CD4-positive, alpha-beta T cell (primary cell): ENCODE measurements around the gene APLP2. TPM values are rescaled to one million over a fixed set of nuclear protein-coding genes. Genes with fewer than 3 reads are reported as not detected.
A peak's percentile ranks its signal among the peaks of the same experiment; 100 is the strongest.

Experiments used
- ATAC-seq: fragments of 200-7000 bp; cut with Tn5 transposase; one replicate; pipeline ENCODE4 v1.10.0; 2022; ENCODE audit warnings: mild to moderate bottlenecking; ENCODE audit not compliant: poor library complexity
- CTCF ChIA-PET: fragments of 350-600 bp; sonication (Branson Sonifier 250); formaldehyde crosslinking; loops from one replicate; lab custom pipeline; 2021; ENCODE audit warnings: antibody characterized with exemption, inconsistent platforms; lab: Charles Lee
- POLR2A ChIA-PET: fragments of 350-600 bp; sonication (Branson Sonifier 250); formaldehyde crosslinking; loops from one replicate; lab custom pipeline; 2021; ENCODE audit warnings: antibody characterized with exemption, inconsistent platforms; lab: Charles Lee
- DNase-seq, 14 experiments: peaks; one replicate each; pipeline ENCODE4 v3.0.0-alpha.2; 2013 to 2020; ENCODE audit warnings: mixed read lengths in 2 of 14
- H3K27ac ChIP-seq, 2 donors: one replicate each; pipeline versions ENCODE4 v1.5.1 to v1.7.0; 2013; ENCODE audit warnings: low read length in 2 of 2, low read depth in 1 of 2, mild to moderate bottlenecking in 1 of 2
- H3K27me3 ChIP-seq, 2 experiments: 1 replicate in 1 of 2; 2 replicates in 1 of 2; pipeline versions ENCODE4 v1.6.1 to v1.7.0; 2013; ENCODE audit warnings: low read length in 2 of 2, control low read depth in 1 of 2, mild to moderate bottlenecking in 1 of 2, moderate library complexity in 1 of 2; ENCODE audit not compliant: insufficient read depth in 2 of 2, control insufficient read depth in 1 of 2
- H3K36me3 ChIP-seq: one replicate; pipeline ENCODE4 v1.6.1; 2013; ENCODE audit warnings: low read length, control low read depth; ENCODE audit not compliant: insufficient read depth
- H3K4me1 ChIP-seq: one replicate; pipeline ENCODE4 v1.6.1; 2013; ENCODE audit warnings: low read length, control low read depth; ENCODE audit not compliant: insufficient read depth
- H3K4me3 ChIP-seq: one replicate; pipeline ENCODE4 v1.5.1; 2013; ENCODE audit warnings: mild to moderate bottlenecking, low read length, moderate library complexity
- H3K9me3 ChIP-seq, 2 experiments: 1 replicate in 1 of 2; 2 replicates in 1 of 2; pipeline versions ENCODE4 v1.6.1 to v1.7.0; 2013; ENCODE audit warnings: low read length in 2 of 2, mild to moderate bottlenecking in 2 of 2, control low read depth in 1 of 2, moderate library complexity in 1 of 2; ENCODE audit not compliant: control insufficient read depth in 1 of 2, insufficient read depth in 1 of 2
- H3K27ac Mint-ChIP-seq: one replicate; pipeline ENCODE4 v1.8.0; 2020; ENCODE audit warnings: mixed read lengths
- H3K27me3 Mint-ChIP-seq: one replicate; pipeline ENCODE4 v1.8.0; 2021; ENCODE audit warnings: mixed read lengths
- H3K36me3 Mint-ChIP-seq: one replicate; pipeline ENCODE4 v1.8.0; 2021; ENCODE audit warnings: low read depth, mixed read lengths
- H3K4me1 Mint-ChIP-seq: one replicate; pipeline ENCODE4 v1.8.0; 2021; ENCODE audit warnings: low read depth, mixed read lengths
- H3K4me3 Mint-ChIP-seq: one replicate; pipeline ENCODE4 v1.8.0; 2020; ENCODE audit warnings: mild to moderate bottlenecking, mixed read lengths
- H3K9me3 Mint-ChIP-seq: one replicate; pipeline ENCODE4 v1.8.0; 2020; ENCODE audit warnings: mixed read lengths
- intact Hi-C, 2 experiments: fragments of 100-400 bp; cut with DNase I in 1 of 2; cut with micrococcal nuclease in 1 of 2; formaldehyde crosslinking; loops; one replicate each; pipeline versions ENCODE4 v1.15.1 to v1.9.0; 2023 to 2025; cut with DNase I, micrococcal nuclease
- total RNA-seq, 174 experiments: library from RNA in 2 of 174; stranded (reverse) in 2 of 174; gene quantifications; one replicate each; pipeline ENCODE4 v1.2.3 and lab custom pipeline; 2021 to 2026
- TF ChIP-seq, protein P1 (sequence below): fragments of 200-600 bp; IDR thresholded peaks from one replicate; pipeline ENCODE4 v1.8.0; 2022; ENCODE audit warnings: antibody characterized with exemption, mild to moderate bottlenecking

APLP2 gene
- total RNA-seq, 2 experiments from 2014 or later, result 28.8 to 29.5 TPM

DNA sequence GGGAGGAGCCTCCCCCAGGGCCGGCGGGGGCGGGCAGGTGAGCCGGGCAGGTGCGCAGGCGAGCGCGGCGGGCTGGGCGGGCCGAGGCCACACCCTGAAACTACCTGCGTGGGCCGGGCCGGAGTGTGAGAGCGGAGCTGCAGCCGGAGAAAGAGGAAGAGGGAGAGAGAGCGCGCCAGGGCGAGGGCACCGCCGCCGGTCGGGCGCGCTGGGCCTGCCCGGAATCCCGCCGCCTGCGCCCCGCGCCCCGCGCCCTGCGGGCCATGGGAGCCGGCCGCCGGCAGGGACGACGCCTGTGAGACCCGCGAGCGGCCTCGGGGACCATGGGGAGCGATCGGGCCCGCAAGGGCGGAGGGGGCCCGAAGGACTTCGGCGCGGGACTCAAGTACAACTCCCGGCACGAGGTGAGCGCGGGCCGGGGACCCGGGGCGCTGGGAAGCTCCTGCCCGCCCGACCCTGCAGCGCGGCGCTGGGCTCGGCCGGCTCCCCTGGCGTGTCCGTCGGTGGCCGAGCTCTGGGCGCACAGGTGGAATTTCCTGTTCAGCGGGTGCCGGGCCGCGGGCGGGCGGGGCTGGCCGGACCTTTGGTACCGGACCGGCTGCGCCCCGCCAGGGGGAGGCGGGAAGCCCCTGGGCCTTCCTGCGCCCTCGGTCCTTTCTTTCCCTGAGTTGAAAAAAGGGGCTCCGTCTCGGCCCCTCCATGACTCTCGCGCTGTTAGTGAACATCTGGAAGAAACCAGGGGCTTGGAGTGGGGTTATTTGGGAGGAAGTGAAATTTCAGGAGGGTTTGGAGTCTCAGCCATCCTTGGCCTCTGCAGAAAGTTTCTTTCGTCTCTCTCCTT, 90.2 kb downstream of the APLP2 start, which contains the start of gene ST14:
Gene ST14 (plus strand): TSS at position 126 of the 841 bp plus-strand sequence. CDS start 198 bp downstream, at position 324.
- Histone ChIP-seq H3K4me1 (peaks cover 19% of the 10 kb centered on the region), H3K27ac (no peak within 1 kb of the TSS), H3K4me3 (peak within 1 kb of the TSS; percentile 5), H3K36me3 (no peaks in the 10 kb centered on the region), H3K9me3 (no peaks in the 10 kb centered on the region), H3K27me3 (peaks cover 30 to 38% of the 10 kb centered on the region in 2 experiments)
- Mint-ChIP-seq H3K4me3 (peak within 1 kb of the TSS; percentile 30), H3K36me3 (no peaks in the 10 kb centered on the region), H3K4me1 (peaks cover 26% of the 10 kb centered on the region), H3K9me3 (no peaks in the 10 kb centered on the region), H3K27ac (no peak within 1 kb of the TSS), H3K27me3 (peaks cover 64% of the 10 kb centered on the region)
- intact Hi-C loops, result no loop called here
- TF ChIP-seq, protein P1, sequence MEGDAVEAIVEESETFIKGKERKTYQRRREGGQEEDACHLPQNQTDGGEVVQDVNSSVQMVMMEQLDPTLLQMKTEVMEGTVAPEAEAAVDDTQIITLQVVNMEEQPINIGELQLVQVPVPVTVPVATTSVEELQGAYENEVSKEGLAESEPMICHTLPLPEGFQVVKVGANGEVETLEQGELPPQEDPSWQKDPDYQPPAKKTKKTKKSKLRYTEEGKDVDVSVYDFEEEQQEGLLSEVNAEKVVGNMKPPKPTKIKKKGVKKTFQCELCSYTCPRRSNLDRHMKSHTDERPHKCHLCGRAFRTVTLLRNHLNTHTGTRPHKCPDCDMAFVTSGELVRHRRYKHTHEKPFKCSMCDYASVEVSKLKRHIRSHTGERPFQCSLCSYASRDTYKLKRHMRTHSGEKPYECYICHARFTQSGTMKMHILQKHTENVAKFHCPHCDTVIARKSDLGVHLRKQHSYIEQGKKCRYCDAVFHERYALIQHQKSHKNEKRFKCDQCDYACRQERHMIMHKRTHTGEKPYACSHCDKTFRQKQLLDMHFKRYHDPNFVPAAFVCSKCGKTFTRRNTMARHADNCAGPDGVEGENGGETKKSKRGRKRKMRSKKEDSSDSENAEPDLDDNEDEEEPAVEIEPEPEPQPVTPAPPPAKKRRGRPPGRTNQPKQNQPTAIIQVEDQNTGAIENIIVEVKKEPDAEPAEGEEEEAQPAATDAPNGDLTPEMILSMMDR, result no peak
- no peak for ATAC-seq
- CTCF ChIA-PET, result no interaction called here
- POLR2A ChIA-PET, result no interaction called here
- peak in 2 of 14 experiments; percentile 9 to 31 for DNase-seq

DNA sequence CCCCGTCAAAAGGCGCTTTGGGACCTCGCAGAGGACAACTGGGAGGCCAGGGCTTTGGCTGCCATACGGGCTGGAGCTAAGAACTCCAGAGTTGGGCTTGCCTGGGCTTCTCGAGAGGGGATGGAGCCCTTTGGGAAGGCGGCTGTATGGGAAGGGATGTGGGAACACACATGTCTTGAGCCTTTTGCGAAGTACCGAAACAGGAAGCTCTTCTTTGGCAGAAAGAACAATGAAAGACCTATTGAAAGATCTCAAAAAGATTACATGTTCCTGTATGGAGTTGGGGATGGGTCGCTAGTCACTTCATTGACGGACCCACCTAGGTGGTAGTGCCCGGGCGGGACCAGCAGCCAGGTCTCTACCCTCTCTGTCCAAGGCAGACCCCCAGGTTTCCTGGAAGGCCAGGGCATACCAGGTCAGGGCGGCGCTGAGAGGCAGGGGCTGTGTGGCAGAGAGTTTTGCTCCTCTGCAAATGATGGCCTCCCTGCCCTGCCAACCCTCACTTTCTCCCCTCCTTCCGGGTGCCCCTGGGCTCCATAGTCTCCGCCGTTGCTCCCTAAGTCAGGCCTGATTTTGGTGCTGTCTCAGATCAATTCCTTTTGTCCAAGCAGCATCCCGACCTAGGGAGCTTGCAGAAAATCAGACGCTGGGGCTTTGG, 90.9 kb downstream of the APLP2 start:
- H3K4me1 Mint-ChIP-seq, result peaks cover 26% of the 10 kb centered on the region
- Histone ChIP-seq H3K9me3 (no peaks in the 10 kb centered on the region), H3K4me3 (peak overlapping the region; percentile 5), H3K36me3 (no peaks in the 10 kb centered on the region), H3K4me1 (peaks cover 19% of the 10 kb centered on the region), H3K27me3 (peaks cover 30 to 38% of the 10 kb centered on the region in 2 experiments), H3K27ac (no peak overlapping the region)
- intact Hi-C loops, result no loop called here
- ChIA-PET POLR2A (no interaction called here), CTCF (no interaction called here)
- H3K4me3 Mint-ChIP-seq, result peak overlapping the region; percentile 30
- no peak for ATAC-seq
- DNase-seq, result no peak
- no peaks in the 10 kb centered on the region for H3K36me3 Mint-ChIP-seq
- no peaks in the 10 kb centered on the region for H3K9me3 Mint-ChIP-seq
- no peak overlapping the region for H3K27ac Mint-ChIP-seq
- TF ChIP-seq, protein P1, result no peak
- peaks cover 71% of the 10 kb centered on the region for H3K27me3 Mint-ChIP-seq

DNA sequence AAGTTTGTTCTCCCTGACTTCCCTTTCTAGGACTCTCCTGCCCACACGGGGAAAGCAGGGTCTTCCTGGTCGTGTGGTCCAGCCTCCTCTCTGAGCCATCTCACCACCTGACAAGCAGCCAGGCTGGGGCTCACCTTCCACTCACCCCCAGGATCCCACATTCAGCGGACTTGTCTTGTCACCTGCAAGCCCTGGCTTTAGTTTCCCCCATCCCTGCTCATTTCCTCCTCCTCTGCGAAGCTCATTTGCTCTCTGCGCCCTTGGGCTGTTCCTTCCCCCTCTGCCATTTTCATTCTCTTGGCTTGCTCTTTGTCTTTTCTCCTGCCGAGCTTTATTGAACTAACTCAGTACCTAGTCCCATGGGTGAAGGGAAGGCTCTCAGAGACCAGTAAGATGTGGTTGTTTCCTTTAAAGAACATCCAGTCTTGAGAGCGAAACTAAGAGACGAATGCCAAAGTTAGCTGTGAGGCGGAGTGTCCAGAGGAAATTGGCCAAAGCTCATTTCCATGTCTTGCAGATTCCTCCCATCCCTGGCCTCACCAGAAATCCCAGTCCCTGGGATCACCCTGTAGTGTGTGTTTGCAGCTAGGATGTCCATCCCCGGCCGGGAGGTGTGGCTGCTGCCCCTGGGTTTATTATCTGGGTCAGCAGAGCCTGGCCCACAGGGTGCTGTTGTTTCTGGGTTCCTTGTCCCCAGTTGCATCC, 91.9 kb downstream of the APLP2 start:
- Histone ChIP-seq H3K4me1 (peaks cover 19% of the 10 kb centered on the region), H3K4me3 (no peak overlapping the region), H3K36me3 (no peaks in the 10 kb centered on the region), H3K9me3 (no peaks in the 10 kb centered on the region), H3K27me3 (peaks cover 30 to 45% of the 10 kb centered on the region in 2 experiments), H3K27ac (no peak overlapping the region)
- peaks cover 76% of the 10 kb centered on the region for H3K27me3 Mint-ChIP-seq
- H3K36me3 Mint-ChIP-seq, result no peaks in the 10 kb centered on the region
- no peak for ATAC-seq
- H3K4me3 Mint-ChIP-seq, result no peak overlapping the region
- POLR2A ChIA-PET, result no interaction called here
- no peak for DNase-seq
- H3K9me3 Mint-ChIP-seq, result no peaks in the 10 kb centered on the region
- H3K4me1 Mint-ChIP-seq, result peaks cover 26% of the 10 kb centered on the region
- H3K27ac Mint-ChIP-seq, result no peak overlapping the region
- CTCF ChIA-PET, result no interaction called here
- TF ChIP-seq, protein P1, result no peak
- intact Hi-C loops, result no loop called here
